GM23248 (cell line): ENCODE results near the gene RHOB.

Source experiments
- EZH2 ChIP-seq: fragments of 200-600 bp; sonication (generic); IDR thresholded peaks from 2 replicates; pipeline ENCODE4 v1.6.1; 2018; ENCODE audit warnings: antibody characterized with exemption, mild to moderate bottlenecking; ENCODE audit not compliant: insufficient read depth, poor library complexity, severe bottlenecking
- EZH2phosphoT487 ChIP-seq: fragments of 200-600 bp; sonication (generic); IDR thresholded peaks from 2 replicates; pipeline ENCODE4 v1.6.1; 2018; ENCODE audit warnings: antibody characterized with exemption, moderate library complexity, mild to moderate bottlenecking, low read depth; ENCODE audit not compliant: insufficient read depth

GRCh38 chr2:20465716-20466394 lies 19.0 kb downstream of the RHOB start:
- no peak for TF ChIP-seq EZH2
- TF ChIP-seq EZH2phosphoT487: no peak
